COLO829 (cell line): ENCODE measurements around the gene OR5M11.
"Not testable (repeated sequence)": the region's sequence is repeated elsewhere in the genome, so short reads cannot be mapped to it uniquely, and the experiment has no call there.

Experiments used
- DNase-seq: peaks from one replicate; pipeline ENCODE4 v3.0.0; 2012; ENCODE audit warnings: low spot score

Gene OR5M11

DNA sequence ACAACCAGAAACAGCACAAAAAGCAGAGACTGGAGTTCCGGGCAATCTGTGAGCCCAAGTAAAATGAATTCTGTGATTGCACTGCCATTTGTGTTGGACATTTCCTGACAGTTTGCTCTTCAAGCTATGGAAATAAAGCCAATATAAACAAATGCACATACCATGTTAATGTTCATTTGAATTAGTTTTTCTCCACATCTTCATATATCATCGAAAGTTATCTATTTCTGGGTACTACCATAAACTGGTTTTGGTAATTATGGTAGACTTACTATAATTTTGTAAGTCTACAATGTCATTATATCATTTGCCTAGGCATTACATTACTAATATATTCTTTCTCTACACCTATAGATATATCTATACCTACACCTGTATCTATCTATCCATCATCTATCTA, at the start of gene OR5M11:
Gene OR5M11 (minus strand): TSS at position 101 of the 400 bp plus-strand sequence. CDS start 0 bp downstream, at position 101.
- no peak for DNase-seq

DNA sequence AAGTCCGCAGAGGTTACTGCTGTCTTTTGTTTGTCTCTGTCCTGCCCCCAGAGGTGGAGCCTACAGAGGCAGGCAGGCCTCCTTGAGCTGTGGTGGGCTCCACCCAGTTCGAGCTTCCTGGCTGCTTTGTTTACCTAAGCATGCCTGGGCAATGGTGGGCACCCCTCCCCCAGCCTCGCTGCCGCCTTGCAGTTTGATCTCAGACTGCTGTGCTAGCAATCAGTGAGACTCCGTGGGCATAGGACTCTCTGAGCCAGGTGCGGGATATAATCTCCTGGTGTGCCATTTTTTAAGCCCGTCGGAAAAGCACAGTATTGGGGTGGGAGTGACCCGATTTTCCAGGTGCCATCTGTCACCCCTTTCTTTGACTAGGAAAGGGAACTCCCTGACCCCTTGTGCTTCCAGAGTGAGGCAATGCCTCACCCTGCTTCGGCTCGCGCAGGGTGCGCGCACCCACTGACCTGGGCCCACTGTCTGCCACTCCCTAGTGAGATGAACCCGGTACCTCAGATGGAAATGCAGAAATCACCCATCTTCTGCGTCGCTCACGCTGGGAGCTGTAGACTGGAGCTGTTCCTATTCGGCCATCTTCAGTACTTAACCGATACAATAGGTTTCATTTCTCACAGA, 49.1 kb upstream of the OR5M11 start:
- DNase-seq = not testable (repeated sequence)

DNA sequence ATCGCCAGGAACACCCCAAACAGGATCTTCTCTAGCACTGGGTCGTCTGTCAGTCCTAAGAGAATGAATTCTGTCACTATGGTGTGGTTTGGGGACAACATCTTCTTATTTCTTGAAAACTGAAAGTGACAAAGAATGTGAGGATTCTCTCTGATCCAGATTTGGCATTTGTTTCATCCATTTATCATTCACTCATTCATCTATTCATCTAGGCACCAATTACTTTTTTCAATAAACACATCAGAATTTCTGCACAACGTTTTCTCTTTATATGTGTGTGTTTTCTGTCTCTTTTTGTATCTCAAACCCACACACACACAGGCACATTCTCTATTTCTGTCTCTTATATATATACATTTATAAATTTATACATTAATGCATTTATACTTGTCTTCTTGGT, 34.6 kb upstream of the OR5M11 start, which contains the start of gene OR5M10:
Gene OR5M10 (minus strand): TSS at position 101 of the 400 bp plus-strand sequence. CDS start 0 bp downstream, at position 101.
- no peak for DNase-seq

DNA sequence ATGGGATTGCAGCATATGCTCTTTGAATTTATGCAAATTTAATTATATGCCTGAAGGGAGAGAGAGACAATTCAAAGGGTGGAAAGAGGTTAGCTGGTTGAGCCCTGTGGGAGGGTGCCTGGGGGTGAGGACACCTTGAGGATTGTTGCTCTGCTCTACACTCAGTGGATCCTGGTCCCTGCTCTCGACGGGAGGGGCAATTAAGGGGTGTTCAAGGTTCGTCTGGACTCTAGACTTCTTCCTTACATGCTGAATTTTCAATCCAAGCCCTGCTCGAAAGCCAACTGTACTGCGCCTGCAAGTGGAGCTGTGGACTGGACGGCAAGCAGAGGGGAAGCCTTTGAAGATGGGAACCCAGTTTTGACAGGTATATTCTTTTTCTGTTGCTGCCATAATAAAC, 15.5 kb upstream of the OR5M11 start:
- no peak for DNase-seq

DNA sequence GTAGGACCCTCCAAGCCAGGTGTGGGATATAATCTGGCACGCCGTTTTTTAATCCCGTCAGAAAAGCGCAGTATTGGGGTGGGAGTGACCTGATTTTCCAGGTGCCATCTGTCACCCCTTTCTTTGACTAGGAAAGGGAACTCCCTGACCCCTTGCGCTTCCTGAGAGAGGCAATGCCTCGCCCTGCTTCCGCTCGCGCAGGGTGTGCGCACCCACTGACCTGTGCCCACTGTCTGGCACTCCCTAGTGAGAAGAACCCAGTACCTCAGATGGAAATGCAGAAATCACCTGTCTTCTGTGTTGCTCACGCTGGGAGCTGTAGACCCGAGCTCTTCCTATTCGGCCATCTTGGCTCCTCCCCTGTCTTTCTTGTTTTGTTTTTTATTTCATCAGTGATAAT, 11.6 kb upstream of the OR5M11 start:
- DNase-seq = not testable (repeated sequence)

DNA sequence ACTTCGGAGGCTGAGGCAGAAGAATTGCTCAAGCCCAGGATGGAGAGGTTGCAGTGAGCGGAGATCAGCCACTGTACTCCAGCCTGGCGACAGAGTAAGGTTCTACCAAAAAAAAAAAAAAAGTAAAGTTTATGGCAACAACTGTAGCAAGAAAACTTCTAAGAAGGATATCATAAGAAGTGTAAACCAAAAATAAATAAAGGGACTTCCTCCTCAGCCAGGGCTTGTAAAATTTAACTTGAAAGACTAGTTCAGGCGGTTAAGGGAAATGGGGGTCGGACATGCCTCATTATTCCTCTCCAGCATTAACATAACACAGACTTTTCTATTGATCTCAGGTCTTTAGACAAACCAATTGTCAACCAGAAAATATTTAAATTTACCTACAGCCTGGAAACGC, 2.5 kb upstream of the OR5M11 start:
- DNase-seq = no peak

DNA sequence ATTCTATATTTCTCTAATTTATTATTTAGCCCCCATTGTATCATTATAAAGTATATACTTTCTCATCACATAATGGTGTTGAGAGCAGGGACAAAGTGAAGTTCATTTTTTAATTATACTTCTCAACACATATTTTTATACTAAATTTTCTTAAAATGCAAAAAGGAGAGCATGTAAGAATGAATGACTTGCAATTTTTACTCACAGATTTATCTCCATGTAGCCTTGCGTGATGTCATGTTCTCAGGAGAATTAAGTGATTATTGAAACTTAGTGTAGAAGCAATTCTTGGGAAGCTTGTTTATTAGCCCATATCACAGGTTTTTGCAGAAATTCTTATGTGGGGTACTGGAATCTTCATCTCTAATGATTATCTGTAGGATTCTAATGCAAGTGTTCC, 682 bp upstream of the OR5M11 start:
- no peak for DNase-seq

DNA sequence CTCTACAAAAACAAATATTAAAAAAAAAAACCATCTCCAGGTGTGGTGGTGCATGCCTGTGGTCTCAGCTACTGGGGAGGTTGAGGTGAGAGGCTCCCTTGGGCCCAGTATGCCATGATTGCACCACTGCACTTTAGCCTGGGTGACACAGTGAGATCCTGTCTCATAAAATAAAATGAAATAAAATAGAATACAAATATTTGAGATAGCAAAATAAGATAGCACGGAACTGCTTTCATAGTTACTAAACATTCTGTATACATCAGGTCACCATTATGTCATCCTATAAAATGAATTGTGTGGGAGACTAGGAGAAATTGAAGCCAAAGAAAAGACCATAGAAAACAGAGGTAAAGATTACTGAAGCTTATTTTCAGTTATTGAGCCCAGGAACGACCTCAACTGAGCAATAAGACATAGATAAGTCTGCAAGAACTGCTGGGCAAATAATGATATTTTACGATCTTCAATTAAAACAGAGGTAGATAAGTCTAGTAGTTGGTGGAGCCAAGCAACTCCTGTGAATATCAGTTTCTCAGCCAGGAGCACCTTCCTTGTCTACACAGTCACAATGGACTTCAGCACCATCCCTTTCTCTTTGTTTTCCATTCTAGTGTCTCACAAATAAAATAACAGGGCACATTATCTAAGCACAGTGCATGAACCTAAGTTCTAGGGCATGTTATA, 9.9 kb downstream of the OR5M11 start:
- DNase-seq = no peak

DNA sequence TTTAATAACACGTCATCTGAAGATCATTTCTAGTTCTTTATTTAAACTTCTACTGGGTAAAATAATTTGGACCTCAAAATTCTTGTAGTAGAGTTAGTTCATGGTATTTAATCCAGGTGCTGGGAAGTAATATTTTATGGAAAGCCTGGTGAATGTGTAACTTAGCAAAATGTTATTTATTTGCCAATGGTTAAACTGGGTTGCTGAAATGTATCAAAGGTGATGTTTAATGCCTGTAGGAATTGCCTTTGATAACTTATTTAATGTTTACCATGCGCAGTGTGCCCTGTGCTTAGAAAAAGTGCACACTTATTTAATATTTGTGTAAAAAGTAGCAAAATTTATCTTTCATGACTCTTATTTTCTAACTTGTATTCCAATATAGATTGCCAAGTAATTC, 11.2 kb downstream of the OR5M11 start:
- no peak for DNase-seq

DNA sequence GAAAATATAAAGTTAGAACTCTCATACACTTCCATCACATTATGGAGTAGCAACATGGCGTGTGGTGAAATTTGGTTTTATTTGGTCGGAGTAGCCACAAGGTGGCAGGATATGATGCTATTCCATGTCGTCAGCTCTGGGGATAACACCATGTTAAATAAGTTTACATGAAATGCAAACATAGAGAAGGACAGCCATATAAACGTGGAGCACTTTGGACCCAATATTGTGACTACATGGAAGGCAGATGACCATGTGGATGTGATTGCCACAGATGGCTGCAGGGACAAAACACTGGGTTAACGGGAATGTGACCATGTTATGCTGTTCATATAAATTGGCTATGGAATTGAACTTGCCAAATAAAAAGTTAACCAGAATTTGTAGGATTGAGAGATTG, 21.0 kb downstream of the OR5M11 start:
- peak; percentile 12 for DNase-seq

DNA sequence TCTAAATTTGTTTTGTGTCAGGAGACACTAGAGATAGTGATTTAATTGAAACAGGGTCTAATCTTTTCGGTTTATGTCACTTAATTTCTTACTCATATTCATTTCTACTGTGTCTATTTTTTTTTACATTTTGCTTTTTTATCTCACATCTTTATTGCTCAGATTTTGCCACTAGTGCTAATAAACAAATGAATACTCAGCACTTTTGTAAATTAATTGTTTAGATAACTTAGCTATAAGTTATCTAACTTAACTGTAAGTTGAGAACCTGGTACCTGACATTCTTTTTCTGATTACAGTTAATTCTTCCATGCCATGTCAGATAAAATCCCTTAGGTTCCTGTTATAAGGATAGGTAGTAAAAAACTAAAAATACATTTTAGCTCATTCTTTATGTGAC, 29.8 kb downstream of the OR5M11 start:
- DNase-seq = no peak

DNA sequence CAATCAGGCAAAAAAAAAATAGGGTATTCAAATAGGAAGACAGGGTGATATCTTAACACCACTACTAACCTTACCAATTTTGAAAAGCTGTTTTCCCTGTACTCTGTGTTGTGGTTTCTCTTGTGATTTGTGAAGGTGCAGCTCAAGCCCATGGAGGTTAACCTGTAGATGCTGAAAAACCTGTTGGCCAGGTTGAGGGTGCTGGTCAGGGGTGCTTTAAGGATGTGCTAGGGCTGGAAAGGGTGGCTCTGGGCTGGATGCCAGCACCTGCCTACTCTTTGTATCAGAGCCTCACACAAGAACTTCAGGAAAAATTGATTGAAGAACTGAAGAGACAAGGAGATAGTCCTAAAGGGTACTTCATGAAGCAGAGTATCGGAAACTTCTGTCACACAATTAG, 33.6 kb downstream of the OR5M11 start:
- no peak for DNase-seq

DNA sequence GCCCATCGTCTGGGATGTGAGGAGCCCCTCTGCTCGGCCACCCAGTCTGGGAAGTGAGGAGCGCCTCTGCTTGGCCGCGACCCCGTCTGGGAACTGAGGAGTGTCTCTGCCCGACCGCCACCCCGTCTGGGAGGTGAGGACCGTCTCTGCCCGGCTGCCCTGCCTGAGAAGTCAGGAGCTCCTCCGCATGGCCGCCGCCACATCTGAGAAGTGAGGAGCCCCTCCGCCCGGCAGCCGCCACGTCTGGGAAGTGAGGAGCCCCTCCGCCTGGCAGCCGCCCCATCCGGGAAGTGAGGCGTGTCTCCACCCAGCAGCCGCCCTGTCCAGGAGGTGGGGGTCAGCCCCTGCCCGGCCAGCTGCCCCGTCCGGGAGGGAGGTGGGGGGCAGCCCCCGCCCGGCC, 46.0 kb downstream of the OR5M11 start:
- no peak for DNase-seq

DNA sequence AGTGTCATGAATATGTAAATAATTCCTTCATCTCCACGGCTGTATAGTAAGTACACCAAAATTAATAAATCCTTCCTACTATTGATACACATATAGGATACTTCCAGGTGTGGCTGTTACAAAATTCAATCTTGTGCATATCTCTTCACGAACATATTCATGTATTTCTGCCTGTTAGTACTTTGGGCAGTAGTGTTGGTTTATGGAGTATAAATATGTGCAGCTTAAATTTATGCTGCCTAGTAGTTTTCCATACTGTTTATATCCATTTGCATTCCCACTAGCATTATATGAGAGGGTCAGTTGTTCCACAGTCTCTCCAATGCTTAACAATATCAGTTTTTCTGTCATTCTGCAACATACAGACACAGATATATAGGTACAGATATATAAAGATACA, 47.9 kb downstream of the OR5M11 start:
- DNase-seq = no peak
